ENCODE data around the gene ZNF14. TPM values are rescaled to one million over a fixed set of nuclear protein-coding genes. Genes with fewer than 3 reads are reported as not detected.
"Not testable (repeated sequence)": the region's sequence is repeated elsewhere in the genome, so short reads cannot be mapped to it uniquely, and the experiment has no call there.

The ZNF14 gene
- polyA plus RNA-seq (ENCODE audit: insufficient read length in 3 of 3): 10 to 100 TPM; 17.0 to 19.0 (median 18.1) TPM

GRCh38 chr19:19732579-19733501 lies at the start of gene ZNF14:
TSS of gene ZNF14 (minus strand) at chr19:19733112. CDS start at chr19:19732958, 154 bp downstream.
- peak; percentile 88 to 95 (median 94) for DNase-seq (ENCODE audit: low read depth in 3 of 3, low spot score in 2 of 3)

GRCh38 chr19:19781791-19782190 lies 48.9 kb upstream of the ZNF14 start:
- DNase-seq (ENCODE audit: low read depth in 3 of 3, low spot score in 2 of 3): not testable (repeated sequence)

- no peak for DNase-seq (ENCODE audit: low read depth in 3 of 3, low spot score in 2 of 3)
These were observed 45.8 kb upstream of the ZNF14 start for GRCh38 chr19:19778666-19779065.

GRCh38 chr19:19777692-19778091 lies 44.8 kb upstream of the ZNF14 start:
- no peak for DNase-seq (ENCODE audit: low read depth in 3 of 3, low spot score in 2 of 3)

- peak; percentile 94 to 95 (median 95) for DNase-seq (ENCODE audit: low read depth in 3 of 3, low spot score in 2 of 3)
These were observed 43.5 kb upstream of the ZNF14 start for GRCh38 chr19:19776206-19777008.

- DNase-seq (ENCODE audit: low read depth in 3 of 3, low spot score in 2 of 3): no peak
These were observed 42.9 kb upstream of the ZNF14 start for GRCh38 chr19:19775891-19776205.

GRCh38 chr19:19774354-19775033 lies 41.6 kb upstream of the ZNF14 start:
- DNase-seq (ENCODE audit: low read depth in 3 of 3, low spot score in 2 of 3): no peak

- DNase-seq (ENCODE audit: low read depth in 3 of 3, low spot score in 2 of 3): not testable (repeated sequence)
These were observed 39.1 kb upstream of the ZNF14 start for GRCh38 chr19:19771963-19772362.

- DNase-seq (ENCODE audit: low read depth in 3 of 3, low spot score in 2 of 3): not testable (repeated sequence)
These were observed 37.1 kb upstream of the ZNF14 start for GRCh38 chr19:19769971-19770370.

- no peak for DNase-seq (ENCODE audit: low read depth in 3 of 3, low spot score in 2 of 3)
These were observed 25.3 kb upstream of the ZNF14 start for GRCh38 chr19:19758164-19758563.

- DNase-seq (ENCODE audit: low read depth in 3 of 3, low spot score in 2 of 3): no peak
These were observed 20.0 kb upstream of the ZNF14 start for GRCh38 chr19:19752760-19753403.

GRCh38 chr19:19751846-19752245 lies 18.9 kb upstream of the ZNF14 start:
- no peak for DNase-seq (ENCODE audit: low read depth in 3 of 3, low spot score in 2 of 3)

GRCh38 chr19:19750842-19751790 lies 18.2 kb upstream of the ZNF14 start:
- DNase-seq (ENCODE audit: low read depth in 3 of 3, low spot score in 2 of 3): no peak

- DNase-seq (ENCODE audit: low read depth in 3 of 3, low spot score in 2 of 3): no peak
These were observed 17.3 kb upstream of the ZNF14 start for GRCh38 chr19:19749908-19750841.

- no peak for DNase-seq (ENCODE audit: low read depth in 3 of 3, low spot score in 2 of 3)
These were observed 16.4 kb upstream of the ZNF14 start for GRCh38 chr19:19749117-19749907.

GRCh38 chr19:19748249-19748938 lies 15.5 kb upstream of the ZNF14 start:
- no peak for DNase-seq (ENCODE audit: low read depth in 3 of 3, low spot score in 2 of 3)
